ENCODE data around the gene PLCD3.

GRCh38 chr17:45106582-45106981, 25.7 kb downstream of the PLCD3 start:
- no peak for TF ChIP-seq POLR2A (IDR thresholded peaks at IDR 0.05)
- TF ChIP-seq EP300 (IDR thresholded peaks at IDR 0.05) = no peak

Data from suprapubic skin (tissue), 2 donors.